Lung microvascular endothelial cell (primary cell): ENCODE data around the gene RIMBP2. TPM values are rescaled to one million over a fixed set of nuclear protein-coding genes. Genes with fewer than 3 reads are reported as not detected.

Source experiments
- DNase-seq, 2 donors: peaks; one replicate each; pipeline versions ENCODE4 v3.0.0 to v3.0.0-alpha.2; 2010; ENCODE audit warnings: low read depth in 2 of 2
- total RNA-seq: library from RNA; depleted of rRNA; stranded (reverse); fragments of >200 nt; gene quantifications from 2 replicates; pipeline ENCODE4 v1.2.1, GENCODE V29; 2014

Gene RIMBP2
- total RNA-seq, 1 donor from 2014 or later, result not detected

DNA sequence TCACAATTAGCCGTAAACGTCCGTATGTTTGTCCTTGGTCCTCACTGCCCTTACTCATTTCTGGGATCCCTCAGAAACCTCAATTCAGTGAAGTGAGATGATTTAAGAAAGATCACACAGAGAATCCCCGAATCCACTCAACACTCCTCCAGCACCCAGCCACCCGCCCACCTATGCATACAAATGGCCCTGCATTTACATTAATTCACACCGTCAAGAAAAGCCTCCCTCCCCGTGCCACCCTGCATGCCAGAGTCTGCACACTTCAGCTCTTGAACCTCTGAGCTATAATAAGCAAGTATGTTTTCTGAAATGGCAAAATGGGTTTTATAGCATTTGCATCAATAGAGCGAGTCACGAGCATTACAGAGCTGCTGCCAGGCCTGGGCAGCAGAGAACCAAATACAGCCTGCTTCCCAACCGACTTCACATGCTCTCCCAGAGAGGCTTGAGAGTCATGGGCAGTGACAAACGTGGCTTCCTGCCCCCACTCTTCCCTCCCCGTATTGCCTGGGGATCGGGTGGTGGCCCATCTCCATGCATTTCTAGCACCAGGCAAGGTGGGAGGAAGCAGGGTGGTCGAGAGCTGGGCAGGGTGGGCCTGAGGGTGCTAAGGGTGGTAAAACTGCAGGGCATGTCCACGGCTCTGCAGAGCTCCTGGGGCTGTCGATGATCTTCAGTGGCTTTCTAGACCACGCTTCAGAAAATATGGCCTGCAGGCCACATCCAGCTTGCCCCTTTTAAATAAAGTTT lies 177.6 kb downstream of the RIMBP2 start:
- DNase-seq, result no peak

DNA sequence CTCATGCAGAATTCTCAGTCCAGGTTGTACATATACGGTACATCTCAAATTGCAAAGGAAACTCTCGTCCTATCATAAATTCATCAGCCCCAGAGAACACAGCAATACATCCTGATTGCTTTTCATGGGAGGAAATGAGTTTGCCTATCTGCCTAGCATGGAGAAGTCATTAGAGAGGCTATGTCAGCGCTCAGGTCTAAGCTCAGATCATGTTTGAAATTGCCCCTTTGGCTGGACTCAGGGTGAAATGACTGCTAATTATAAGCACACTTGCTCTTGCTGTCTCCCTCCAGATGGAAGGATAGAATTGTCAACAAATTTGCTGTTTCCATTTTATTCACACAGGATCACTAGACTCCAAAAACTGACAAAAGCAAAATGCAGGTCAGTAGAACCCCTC lies 178.4 kb downstream of the RIMBP2 start:
- no peak for DNase-seq

DNA sequence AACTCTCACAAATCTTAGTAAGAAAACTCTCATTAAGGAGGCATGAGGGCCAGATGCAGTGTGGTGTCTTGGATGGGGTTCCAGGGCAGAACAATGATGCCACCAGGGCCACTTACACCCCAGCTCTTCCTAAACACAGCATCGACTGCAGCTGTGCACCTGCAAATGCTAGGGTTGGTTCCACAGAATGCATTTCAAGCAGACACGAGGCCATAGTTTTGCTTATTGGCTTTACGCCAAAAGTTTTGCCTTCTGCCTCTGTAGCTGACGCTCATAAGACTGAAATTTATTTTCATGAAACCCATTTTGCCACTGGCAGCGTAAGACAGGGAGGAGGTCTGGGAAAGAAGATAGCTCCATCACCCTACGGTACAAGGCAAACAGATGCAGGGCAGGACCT lies 179.0 kb downstream of the RIMBP2 start:
- DNase-seq, result no peak

DNA sequence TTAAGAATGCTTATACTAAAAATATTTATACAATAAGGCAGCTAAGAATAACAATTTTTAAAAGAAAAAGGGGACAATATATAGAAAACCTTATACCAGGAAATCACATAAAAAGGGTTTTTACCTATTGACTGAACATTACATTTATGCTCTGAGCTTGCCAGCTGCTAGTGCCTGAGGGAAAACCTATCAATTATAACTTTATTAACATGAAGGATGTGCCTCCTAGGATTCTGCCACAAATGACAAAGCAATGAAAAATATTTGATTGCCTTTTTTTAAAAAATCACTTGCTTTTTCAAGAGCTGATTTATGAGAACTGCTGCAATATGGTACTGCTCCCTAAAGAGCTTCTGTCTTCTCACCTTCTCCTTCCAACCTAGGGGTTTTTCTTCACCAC lies 185.7 kb downstream of the RIMBP2 start:
- no peak for DNase-seq

DNA sequence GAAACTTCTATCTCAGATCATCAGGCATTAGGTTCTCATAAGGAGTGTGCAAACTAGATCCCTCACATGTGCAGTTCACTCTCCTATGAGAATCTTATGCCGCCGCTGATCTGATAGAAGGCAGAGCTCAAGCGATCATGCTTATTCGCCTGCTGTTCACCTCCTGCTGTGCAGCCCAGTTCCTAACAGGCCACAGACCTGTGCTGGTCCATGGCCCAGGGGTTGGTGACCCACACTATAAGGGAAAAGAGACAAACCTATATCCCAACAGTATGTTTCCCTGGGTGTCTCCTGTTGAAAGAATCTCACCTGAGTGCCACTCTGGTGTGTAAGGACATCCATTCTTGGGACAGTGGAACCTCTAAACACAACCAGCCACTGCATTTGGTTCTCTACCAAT lies 186.3 kb downstream of the RIMBP2 start:
- DNase-seq, result no peak

DNA sequence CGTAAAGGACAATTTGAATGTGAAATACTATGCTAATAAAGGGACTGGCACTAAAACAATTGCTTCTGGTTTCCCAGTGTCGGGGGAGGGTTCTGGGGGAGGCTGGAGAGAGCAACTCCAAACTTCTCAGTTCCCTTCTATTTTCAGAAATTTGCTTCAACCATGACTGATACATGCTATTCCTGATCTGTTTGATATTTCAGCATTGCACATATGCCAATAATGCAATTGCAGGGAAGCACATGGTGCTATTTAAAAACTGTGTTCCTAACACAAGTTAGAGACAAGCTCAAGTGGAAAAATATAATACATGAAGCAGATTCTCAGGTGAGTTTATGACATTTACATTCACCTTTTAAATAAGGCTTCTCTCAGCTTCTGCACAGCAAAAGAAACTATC lies 188.9 kb downstream of the RIMBP2 start:
- DNase-seq, result no peak

DNA sequence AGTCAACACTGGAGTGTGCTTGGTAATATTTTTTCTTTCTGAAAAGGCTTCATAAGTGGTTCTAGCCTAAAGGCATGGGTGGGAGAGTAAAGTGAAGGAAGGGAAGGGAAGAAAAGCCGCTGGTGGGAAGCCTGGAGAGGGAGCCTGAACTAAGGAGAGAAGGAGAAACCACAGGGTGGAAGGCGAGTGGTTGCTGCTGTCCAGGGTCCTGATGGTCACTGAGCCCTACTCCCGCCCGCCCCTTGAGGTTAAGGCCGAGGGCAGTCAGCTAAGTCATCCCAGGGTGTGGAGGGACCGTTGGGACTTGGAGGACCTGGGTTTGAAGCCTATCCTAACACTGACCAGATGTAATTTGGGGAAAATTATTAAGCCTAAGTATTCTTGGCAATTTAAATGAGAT lies 189.3 kb downstream of the RIMBP2 start:
- no peak for DNase-seq

DNA sequence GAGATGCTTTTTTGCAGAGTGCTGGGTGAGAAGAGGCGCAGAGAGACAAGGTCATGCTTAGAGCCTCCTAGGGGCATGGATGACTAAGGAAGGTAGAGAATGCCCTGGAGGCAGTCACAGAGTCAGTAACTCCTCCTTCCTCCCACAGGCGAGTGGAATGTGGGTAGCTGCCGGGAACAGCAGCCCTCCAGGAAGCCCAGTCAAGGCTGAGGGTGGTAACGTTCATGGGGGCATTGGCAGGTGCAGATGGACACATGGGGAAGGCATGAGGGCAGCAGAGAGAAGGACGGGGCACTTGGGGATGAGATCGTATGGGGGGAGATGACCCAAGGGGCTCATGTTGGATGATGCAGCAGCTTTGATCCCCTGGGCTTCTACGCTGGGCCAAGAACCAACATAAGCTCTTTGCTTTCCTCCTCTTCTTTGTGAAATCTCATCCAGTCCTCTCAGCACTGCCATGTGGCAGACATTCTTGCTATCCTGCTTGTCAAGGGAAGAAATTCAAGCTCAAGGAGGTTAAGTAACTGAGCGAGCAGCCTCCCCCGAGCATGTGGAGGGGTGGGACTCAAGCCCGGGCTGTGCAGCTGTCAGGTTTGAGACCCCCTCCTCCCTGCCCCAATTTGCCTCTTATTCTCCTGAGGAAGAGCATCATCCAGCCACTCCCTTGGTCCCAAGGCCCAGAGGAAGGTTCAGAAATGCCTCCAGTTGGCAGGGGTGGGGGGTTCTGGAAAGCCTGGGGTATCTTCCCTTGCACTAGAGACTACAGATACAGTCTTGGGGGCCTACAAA lies 190.5 kb downstream of the RIMBP2 start:
- DNase-seq, result no peak

DNA sequence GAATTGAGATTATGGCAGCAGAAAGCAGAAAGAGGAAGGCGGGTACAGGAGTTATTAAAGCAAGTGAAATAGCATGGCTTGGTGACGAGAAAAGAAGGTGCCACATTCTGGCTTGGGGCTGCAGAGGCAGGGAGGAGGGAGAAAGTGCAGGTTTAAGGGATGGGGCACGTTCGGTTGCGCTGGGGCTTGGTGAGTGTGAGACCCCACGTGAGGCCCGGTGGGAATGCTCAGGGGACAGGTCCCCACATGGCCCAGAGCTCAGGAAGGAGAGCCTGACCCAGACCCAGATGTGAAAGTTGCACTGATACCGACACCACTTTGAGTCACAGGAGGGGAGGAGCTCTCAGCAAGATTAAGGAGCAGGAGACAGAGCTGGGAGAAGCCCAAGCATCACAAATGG lies 191.3 kb downstream of the RIMBP2 start:
- DNase-seq, result no peak

DNA sequence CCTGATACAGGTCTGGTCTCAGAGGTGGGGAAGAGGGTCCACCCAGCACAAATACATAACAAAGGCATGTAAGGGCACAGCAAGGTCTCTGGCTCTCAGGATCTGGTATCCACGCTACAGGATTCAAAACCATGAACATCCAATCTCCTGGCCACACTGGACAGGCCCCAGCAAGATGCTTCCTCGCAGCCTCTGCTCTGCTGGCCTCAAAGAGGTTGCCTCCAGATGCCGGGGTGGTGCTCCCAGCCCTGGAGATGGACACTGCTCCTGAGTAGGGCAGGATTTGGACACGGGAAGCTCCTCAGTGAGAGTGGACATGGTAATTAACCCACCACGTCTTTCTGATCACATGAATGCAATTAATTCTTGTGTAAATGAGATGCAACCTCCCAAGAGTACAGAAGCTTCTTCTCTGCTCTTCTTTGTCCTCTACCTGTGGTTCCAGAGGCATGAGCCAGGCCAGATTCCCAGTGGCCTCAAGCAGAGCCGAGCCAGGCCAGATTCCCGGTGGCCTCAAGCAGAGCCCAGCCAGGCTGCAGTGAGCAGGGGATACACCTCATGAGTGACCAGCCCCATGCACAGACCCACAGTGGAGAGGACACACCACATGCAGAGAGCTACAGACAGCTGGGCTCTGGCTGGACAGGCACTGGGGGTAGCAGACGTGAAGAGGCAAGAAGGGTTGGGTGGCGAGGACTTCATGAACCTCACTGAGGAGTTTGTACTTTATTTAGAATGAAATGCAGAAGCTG lies 192.1 kb downstream of the RIMBP2 start:
- DNase-seq, result no peak

DNA sequence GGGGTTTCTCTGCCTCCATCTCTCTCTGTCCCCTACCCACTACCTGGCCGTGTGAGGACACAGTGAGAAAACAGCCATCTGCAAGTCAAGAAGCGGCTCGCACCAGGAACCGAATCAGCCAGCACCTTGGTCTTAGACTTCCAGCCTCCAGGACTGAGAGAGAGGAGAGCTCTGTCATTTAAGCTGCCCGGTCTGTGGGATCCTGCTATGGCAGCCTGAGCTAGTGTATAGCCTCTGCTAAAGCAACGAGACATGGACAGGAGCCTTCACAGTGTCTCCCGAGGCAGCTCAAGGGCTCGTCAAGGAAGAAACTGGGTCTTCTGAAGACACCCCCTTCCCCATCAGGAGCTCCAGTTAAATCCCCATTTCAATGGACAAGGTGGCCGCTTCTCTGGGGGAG lies 192.9 kb downstream of the RIMBP2 start:
- no peak for DNase-seq

DNA sequence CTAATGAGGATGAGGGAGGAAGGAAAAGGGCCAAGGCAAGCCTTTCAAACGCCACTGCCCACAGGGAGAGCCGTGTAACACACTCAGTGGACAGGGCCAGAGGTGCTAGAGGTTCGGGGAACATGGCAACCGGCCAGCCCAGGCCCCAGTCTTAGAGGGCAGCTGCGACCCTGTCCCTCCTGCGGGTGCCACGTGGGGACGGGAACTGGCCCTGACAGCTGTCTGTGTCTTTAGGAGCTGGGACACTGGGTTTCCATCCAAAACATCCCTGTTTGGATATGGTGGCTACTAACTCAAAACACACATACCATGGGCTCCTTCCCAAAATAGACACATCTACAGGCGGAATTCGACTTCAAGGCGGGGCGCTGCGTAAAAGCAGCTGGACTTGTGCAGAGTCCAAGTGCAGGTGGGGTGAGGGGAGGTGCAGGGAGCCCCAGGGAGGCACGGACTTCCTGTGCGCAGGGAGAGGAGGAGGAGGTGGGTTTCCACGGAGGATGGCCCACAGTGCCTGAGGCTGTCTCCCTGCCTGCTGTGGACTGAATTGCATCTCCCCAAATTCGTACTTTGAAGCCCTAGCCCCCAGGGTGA lies 193.8 kb downstream of the RIMBP2 start:
- no peak for DNase-seq

DNA sequence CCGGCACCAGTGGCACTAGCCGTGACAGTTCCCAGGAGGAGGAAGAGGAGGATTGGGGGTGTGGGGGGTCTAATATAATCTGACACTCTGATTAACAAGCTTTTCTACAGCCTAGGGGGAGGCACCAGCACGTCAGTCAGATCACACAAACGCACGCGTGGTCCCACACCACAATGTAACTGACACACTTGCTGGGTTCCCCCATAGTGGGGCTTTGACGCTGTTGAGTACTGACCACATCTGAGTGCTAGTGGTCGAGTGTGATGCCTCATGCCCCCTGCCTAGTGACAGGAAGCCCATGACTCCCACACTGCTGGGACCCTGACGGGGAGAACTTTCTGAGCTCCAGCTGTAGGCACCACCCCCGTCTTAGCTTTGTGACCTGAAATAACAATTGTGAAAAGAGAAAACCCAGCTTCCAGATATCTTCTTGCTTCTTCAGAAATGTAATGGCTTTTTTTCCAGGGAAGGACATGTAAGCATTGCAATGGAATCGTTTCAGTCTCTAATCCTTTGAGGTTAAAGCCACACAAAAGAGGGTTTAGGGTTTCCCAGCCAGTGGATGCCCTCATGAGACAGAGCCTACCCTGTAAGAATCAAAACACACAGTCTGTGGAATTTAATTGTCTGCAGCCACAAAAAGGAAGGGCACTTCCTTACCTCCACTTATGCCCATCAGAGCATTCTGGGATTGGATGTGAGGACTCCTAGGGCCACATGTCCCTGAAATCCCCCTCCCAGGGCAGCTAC lies 194.5 kb downstream of the RIMBP2 start:
- no peak for DNase-seq

DNA sequence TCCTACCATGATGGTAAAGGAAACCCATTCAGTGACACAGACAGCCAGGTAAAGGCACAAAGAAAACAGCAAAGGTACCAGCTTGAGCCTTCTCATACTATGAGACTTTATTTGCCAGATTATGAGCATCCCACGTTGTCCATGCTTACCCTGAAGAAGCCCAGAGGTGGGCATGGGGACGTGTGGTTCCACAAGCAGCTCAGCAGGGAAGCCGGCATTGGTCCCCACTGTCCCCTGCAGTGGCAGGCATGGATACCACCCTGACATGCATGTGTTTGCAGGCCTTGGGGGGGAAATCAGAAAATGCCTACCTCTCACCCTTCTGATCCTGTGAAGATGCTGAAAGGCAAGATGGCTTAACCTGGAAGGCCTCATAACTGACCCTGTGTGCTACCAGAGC lies 195.3 kb downstream of the RIMBP2 start:
- no peak for DNase-seq

DNA sequence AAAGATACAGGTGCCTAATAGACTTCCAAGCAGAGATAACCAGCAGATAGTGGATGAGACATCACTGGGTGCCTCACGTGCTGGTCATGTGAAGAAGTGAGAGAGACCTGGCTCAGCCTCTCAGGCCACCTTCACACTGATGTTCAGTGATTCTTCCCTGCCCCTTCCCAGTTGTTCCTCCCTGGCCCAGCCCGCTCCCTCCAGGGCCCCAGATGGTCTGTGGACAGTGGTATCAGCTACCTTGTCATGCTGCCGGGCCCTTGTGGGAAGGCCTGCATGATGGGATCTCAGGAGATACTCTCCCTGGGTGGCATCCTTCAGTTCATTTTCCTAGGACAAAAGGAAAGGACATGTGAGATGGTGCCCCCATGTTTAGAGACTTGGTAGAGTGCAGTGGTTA lies 198.5 kb downstream of the RIMBP2 start:
- DNase-seq, result no peak

DNA sequence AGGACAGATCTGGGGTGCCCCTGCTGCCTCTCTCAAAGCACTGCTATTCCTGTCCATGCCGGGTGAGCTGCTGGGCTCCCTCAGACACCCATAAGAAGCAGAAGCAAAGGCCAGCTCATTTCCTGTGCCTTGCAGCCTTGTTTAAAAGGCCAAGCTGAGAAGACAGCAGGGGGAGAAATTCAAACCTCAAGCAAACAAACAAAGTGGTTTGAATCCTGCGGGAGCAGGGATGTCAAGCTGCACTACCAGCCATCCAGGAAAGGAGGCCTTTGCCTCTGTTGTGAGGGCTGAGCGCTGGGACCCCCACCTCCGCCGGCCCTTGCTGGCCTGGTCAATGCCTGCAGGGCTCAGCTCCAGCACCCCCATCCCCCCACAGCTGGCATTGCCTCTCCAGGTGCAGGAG lies 201.9 kb downstream of the RIMBP2 start:
- no peak for DNase-seq

DNA sequence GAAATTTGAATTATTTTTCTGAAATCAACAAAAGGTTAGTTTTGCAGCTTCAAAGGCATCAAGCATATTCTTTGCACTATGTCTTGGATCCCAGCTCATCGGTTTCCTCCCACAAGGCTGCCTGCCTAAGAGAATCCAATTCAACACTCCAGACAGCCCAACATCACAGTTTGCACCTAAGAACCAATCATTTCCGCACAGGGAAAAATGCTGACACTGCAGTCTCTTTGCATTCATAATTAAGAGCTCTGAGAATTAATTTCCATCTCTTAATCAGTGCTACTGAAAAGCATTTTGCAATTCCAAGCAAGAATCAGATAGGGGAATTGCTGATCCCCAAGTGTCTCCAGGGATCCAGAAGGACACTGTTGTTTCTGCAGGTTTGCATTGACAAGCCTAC lies 202.5 kb downstream of the RIMBP2 start:
- DNase-seq, result no peak

DNA sequence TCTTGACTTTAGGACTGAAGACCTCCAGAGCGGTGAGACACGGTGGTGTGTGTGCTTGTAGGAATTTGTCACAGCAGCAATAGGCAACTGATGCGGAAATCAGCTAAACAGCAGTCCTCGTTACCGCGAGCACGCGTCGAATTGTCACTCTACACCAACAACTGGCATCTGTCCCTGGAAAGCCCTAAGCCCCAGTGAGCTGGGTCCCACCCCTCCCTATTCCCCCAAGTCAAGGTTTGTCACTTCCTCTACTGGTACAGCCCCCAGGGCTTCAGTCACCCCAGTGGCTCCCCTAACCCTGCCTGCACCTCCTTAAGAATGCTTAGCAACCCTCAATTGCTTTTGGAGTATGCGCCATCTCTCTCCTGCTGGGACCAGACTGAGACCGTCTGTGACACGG lies 204.8 kb downstream of the RIMBP2 start:
- DNase-seq, result no peak

DNA sequence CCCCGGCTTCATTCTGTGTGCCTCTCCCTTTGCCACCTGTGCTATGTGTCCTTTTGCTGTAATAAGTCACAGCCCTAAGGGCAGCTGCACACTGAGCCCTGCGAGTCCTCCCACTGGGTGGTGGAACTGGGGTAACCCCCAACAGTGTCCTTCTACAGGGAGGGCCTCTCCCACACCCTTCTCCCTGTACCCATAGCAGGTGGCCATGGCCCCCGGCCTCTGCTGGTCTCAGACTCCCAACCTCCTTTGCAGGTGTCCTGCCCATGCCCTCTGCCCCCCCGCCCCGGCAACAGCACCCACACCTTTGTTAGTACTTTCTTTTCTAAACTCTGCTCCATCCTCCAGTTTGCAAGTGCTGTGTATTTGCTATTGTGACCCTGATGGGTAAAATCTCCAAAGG lies 206.6 kb downstream of the RIMBP2 start:
- no peak for DNase-seq

DNA sequence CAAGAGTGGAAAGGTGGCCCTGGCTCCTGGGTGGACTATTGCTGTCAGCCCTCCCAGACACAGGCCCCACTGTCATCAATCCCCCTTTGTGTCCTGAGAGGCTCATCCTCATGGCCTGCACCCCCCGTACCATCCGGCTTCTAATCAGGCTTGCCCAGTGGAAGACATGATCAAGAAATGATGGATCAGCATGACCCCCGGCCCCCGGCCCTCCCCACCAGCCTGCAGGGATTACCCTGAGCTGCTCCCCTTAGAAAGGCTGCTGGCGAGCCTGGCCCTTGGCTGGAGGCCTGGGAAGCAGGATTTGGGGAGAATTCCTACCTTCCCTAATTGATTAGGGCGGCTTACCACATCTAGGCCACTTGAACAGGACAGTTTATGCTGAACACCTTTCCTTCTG lies 207.3 kb downstream of the RIMBP2 start:
- DNase-seq, result no peak

DNA sequence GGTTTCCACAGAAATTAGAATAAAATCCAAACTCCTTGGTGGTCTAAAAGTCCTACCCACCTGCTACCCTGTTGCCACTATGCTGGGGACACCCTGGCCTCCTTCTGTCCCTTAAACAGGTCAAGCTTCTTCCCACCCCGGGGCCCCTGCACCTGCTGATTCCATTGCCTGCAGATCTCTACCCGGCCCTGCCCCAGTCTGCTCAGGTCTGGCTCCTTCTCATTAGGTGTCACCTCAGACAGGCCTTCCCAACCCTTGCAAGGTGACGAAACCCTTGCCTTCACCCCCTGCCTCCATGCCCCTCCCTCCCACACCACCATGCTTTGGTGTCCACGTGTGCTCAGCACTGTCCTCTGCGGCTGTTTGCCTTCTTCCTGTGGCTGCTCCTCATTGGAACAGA lies 207.8 kb downstream of the RIMBP2 start:
- no peak for DNase-seq
